GM12878 (cell line): ENCODE measurements around the gene ATXN3. TPM values are rescaled to one million over a fixed set of nuclear protein-coding genes. Genes with fewer than 3 reads are reported as not detected.

Experiments used
- ATAC-seq: fragments of 200-7000 bp; cut with Tn5 transposase; 3 replicates; pipeline ENCODE4 v1.9.1; 2020; ENCODE audit warnings: mild to moderate bottlenecking, moderate library complexity
- BruUV-seq: library from RNA; stranded (reverse); fragments of 400-500 nt; replicated peaks from 2 replicates; lab custom pipeline; 2021; lab: Mats Ljungman, UMichigan
- CTCF ChIA-PET: fragments of 300-600 bp; sonication (Branson Sonifier 250); formaldehyde crosslinking; extraction: SDS; loops from one replicate; lab custom pipeline; 2021; ENCODE audit warnings: inconsistent platforms; lab: Yijun Ruan, JAX
- POLR2A ChIA-PET: fragments of 350-600 bp; formaldehyde crosslinking; extraction: SDS; loops from one replicate; lab custom pipeline; 2021; ENCODE audit warnings: inconsistent platforms; lab: Charles Lee
- RAD21 ChIA-PET: fragments of 300-600 bp; sonication (Branson Sonifier 250); formaldehyde crosslinking; loops from one replicate; lab custom pipeline; 2023; ENCODE audit warnings: antibody characterized with exemption; ENCODE audit not compliant: unreplicated experiment; lab: Charles Lee
- SMC1A ChIA-PET: fragments of 300-600 bp; sonication (Branson Sonifier 250); formaldehyde crosslinking; loops from one replicate; lab custom pipeline; 2023; ENCODE audit not compliant: unreplicated experiment, uncharacterized antibody; lab: Charles Lee
- DNase-seq: peaks from one replicate; pipeline ENCODE4 v3.0.0-alpha.2; 2011; ENCODE audit warnings: low read depth, low spot score
- FAIRE-seq: peaks from 3 replicates; lab custom pipeline; 2011; peaks lifted over from hg19 to GRCh38; lab: Jason Lieb, UNC
- H2AFZ ChIP-seq: 2 replicates; pipeline ENCODE4 v1.6.0; 2011; ENCODE audit warnings: low read depth, low read length, control low read depth; ENCODE audit not compliant: control insufficient read depth
- H3K27ac ChIP-seq: 2 replicates; pipeline ENCODE4 v1.5.1; 2011; ENCODE audit warnings: control low read depth; ENCODE audit not compliant: control insufficient read depth, insufficient read depth
- H3K27me3 ChIP-seq, 2 experiments: replicated peaks in 1 of 2; 2 replicates each; pipeline versions ENCODE4 v1.6.0 to v1.6.1; 2011; ENCODE audit warnings: low read length in 1 of 2; ENCODE audit not compliant: control insufficient read depth in 2 of 2, insufficient read depth in 2 of 2
- H3K36me3 ChIP-seq, 2 experiments: 2 replicates each; pipeline ENCODE4 v1.5.1; 2011; ENCODE audit warnings: low read length in 1 of 2; ENCODE audit not compliant: control insufficient read depth in 2 of 2, insufficient read depth in 2 of 2
- H3K4me1 ChIP-seq: 2 replicates; pipeline ENCODE4 v1.6.1; 2011; ENCODE audit warnings: mild to moderate bottlenecking, low read length, moderate library complexity, mixed read lengths; ENCODE audit not compliant: control insufficient read depth, insufficient read depth
- H3K4me2 ChIP-seq: 2 replicates; pipeline ENCODE4 v1.6.0; 2011; ENCODE audit warnings: control low read depth; ENCODE audit not compliant: control insufficient read depth, insufficient read depth
- H3K4me3 ChIP-seq: fragments of 200-600 bp; sonication (generic); 2 replicates; pipeline ENCODE4 v1.5.1; 2016
- H3K79me2 ChIP-seq: 2 replicates; pipeline ENCODE4 v1.6.0; 2011; ENCODE audit warnings: low read length; ENCODE audit not compliant: control insufficient read depth, insufficient read depth
- H3K9ac ChIP-seq: 2 replicates; pipeline ENCODE4 v1.8.0; 2011; ENCODE audit warnings: low read length, control low read depth, mixed read lengths; ENCODE audit not compliant: control insufficient read depth, insufficient read depth
- H3K9me3 ChIP-seq: replicated peaks from 3 replicates; pipeline ENCODE4 v1.5.1; 2011; ENCODE audit warnings: mild to moderate bottlenecking, low read length; ENCODE audit not compliant: control insufficient read depth, insufficient read depth
- H4K20me1 ChIP-seq: 2 replicates; pipeline ENCODE4 v1.6.0; 2011; ENCODE audit not compliant: control insufficient read depth, insufficient read depth
- ASH2L ChIP-seq: fragments of 300-600, 200-600 bp; sonication (generic); IDR thresholded peaks from 2 replicates; pipeline ENCODE4 v1.6.1; 2017; ENCODE audit warnings: low read depth, mild to moderate bottlenecking, borderline replicate concordance
- ATF2 ChIP-seq: IDR thresholded peaks from 2 replicates; pipeline ENCODE4 v1.6.1; 2012; ENCODE audit warnings: low read length, inconsistent platforms
- CBFB ChIP-seq: IDR thresholded peaks from 2 replicates; pipeline ENCODE4 v1.6.1; 2016; ENCODE audit warnings: antibody characterized with exemption, low read depth
- CBX3 ChIP-seq: fragments of 200-600 bp; sonication (generic); IDR thresholded peaks from 2 replicates; pipeline ENCODE4 v1.6.1; 2016; ENCODE audit warnings: low read depth, borderline replicate concordance
- CBX5 ChIP-seq: sonication (generic); IDR thresholded peaks from 2 replicates; pipeline ENCODE4 v1.6.1; 2016; ENCODE audit warnings: low read depth, moderate library complexity, mild to moderate bottlenecking, inconsistent platforms
- CHD4 ChIP-seq: fragments of 200-600 bp; sonication (generic); IDR thresholded peaks from 2 replicates; pipeline ENCODE4 v1.6.1; 2016; ENCODE audit warnings: mild to moderate bottlenecking
- CREB1 ChIP-seq: IDR thresholded peaks from 2 replicates; pipeline ENCODE4 v1.6.1; 2012; ENCODE audit warnings: low read depth, mild to moderate bottlenecking, inconsistent platforms
- ESRRA ChIP-seq: IDR thresholded peaks from 2 replicates; pipeline ENCODE4 v1.6.1; 2012; ENCODE audit warnings: mild to moderate bottlenecking, low read length, improper control_type of control experiment
- GABPA ChIP-seq: IDR thresholded peaks from 2 replicates; pipeline ENCODE4 v1.6.1; 2014; ENCODE audit warnings: antibody characterized with exemption, low read depth, mild to moderate bottlenecking, inconsistent platforms
- JUND ChIP-seq: IDR thresholded peaks from 2 replicates; pipeline ENCODE4 v1.6.1; 2012; ENCODE audit warnings: low read depth, mild to moderate bottlenecking, low read length, improper control_type of control experiment, moderate library complexity
- NR2C2 ChIP-seq: IDR thresholded peaks from 2 replicates; pipeline ENCODE4 v1.6.1; 2011; ENCODE audit warnings: borderline replicate concordance, low read depth; ENCODE audit not compliant: control insufficient read depth, insufficient read length
- NR2F1 ChIP-seq: fragments of 450-650 bp; conservative IDR thresholded peaks from 2 replicates; pipeline ENCODE4 v1.6.1; 2017; ENCODE audit warnings: mild to moderate bottlenecking
- POLR2AphosphoS2 ChIP-seq: IDR thresholded peaks from 2 replicates; pipeline ENCODE4 v1.6.1; 2011; ENCODE audit warnings: low read depth, mild to moderate bottlenecking, low read length, improper control_type of control experiment, moderate library complexity
- RAD51 ChIP-seq: fragments of 450-650 bp; IDR thresholded peaks from 2 replicates; pipeline ENCODE4 v1.6.1; 2016; ENCODE audit warnings: moderate library complexity, mild to moderate bottlenecking, inconsistent platforms
- RUNX3 ChIP-seq: IDR thresholded peaks from 2 replicates; pipeline ENCODE4 v1.6.1; 2012; ENCODE audit warnings: low read length, inconsistent platforms
- YY1 ChIP-seq: IDR thresholded peaks from 2 replicates; pipeline ENCODE4 v1.6.1; 2011; ENCODE audit warnings: low read depth, mild to moderate bottlenecking, low read length
- ZNF384 ChIP-seq: IDR thresholded peaks from 2 replicates; pipeline ENCODE4 v1.6.1; 2012; ENCODE audit warnings: low read depth, mild to moderate bottlenecking, low read length, improper control_type of control experiment, borderline replicate concordance
- ZNF622 ChIP-seq: fragments of 450-650 bp; IDR thresholded peaks from 2 replicates; pipeline ENCODE4 v1.6.1; 2017; ENCODE audit warnings: mild to moderate bottlenecking, inconsistent platforms
- WGBS: methylation state at CpG from one replicate; pipeline ENCODE4 v1.1.6; 2016; ENCODE audit warnings: low lambda C conversion rate; ENCODE audit not compliant: insufficient replicate concordance, insufficient coverage; ENCODE audit errors: missing lambda C conversion rate; 5-methylcytosine and 5-hydroxymethylcytosine counted together
- in situ Hi-C: fragments of 300-500 bp; cut with MboI; formaldehyde crosslinking; loops from 9 replicates; pipeline ENCODE4 v1.14.3; 2018; ENCODE audit warnings: mixed read lengths
- intact Hi-C: fragments of 100-400 bp; cut with micrococcal nuclease; formaldehyde crosslinking; loops from one replicate; pipeline ENCODE4 v1.14.2; 2022; ENCODE audit not compliant: unreplicated experiment
- polyA plus RNA-seq, 11 experiments: library from polyadenylated mRNA; depleted of rRNA in 4 of 11; unstranded in 6 of 11; stranded (reverse) in 5 of 11; fragments of >200 nt; fragmentation: Nextera tagmentation in 4 of 11; fragmentation: Illumina TruSeq in 1 of 11; extraction: Ambion mirVana in 4 of 11; extraction: Trizol in 1 of 11; gene quantifications; 1 replicate in 1 of 11; 2 replicates in 10 of 11; pipeline versions ENCODE4 v1.2.1 to v1.2.3, GENCODE V29; 2011 to 2016; ENCODE audit warnings: inconsistent platforms in 2 of 11, missing spikeins in 2 of 11, low read depth in 1 of 11
- total RNA-seq, 4 experiments: library from RNA; depleted of rRNA in 3 of 4; stranded (reverse); fragments of >200 nt in 3 of 4; fragmentation: Illumina TruSeq in 1 of 4; extraction: Trizol in 1 of 4; gene quantifications; 2 replicates each; pipeline versions ENCODE4 v1.2.1 to v1.2.3, GENCODE V29; 2013 to 2021

ATXN3 gene
- total and polyA plus RNA-seq, 10 of the 15 experiments (the other 5 are each of a cell fraction or from before 2014, with no cell fraction given) = 15.1 to 27.3 (median 19.2) TPM

GRCh38 chr14:92026548-92027190 is 79.7 kb downstream of the ATXN3 start:
- ChIA-PET RAD21 (no interaction called here), CTCF (no interaction called here), SMC1A (no interaction called here)
- DNase-seq (no peak), ATAC-seq (no peak)
- no peak overlapping the region for H3K9ac ChIP-seq
- 62% methylated on average over 19 of the region's 21 CpGs for WGBS
- H3K9me3 ChIP-seq = no peaks in the 10 kb centered on the region
- H3K27ac ChIP-seq = no peak overlapping the region
- intact Hi-C loops = no loop called here
- no peaks in the 10 kb centered on the region for H3K27me3 ChIP-seq
- H3K36me3 ChIP-seq = peaks cover 0 to 5% of the 10 kb centered on the region in 2 experiments; a peak in 2 of 4 replicates
- in situ Hi-C loops = no loop called here
- no peaks in the 10 kb centered on the region for H4K20me1 ChIP-seq
- no peak overlapping the region for H2AFZ ChIP-seq
- H3K4me3 ChIP-seq = no peak overlapping the region
- BruUV-seq = no TSS peak
- TF ChIP-seq CBX3 = no peak
- TF ChIP-seq, all 136 proteins: peak for 0
- Histone ChIP-seq H3K4me1 (no peaks in the 10 kb centered on the region), H3K4me2 (no peak overlapping the region), H3K79me2 (no peaks in the 10 kb centered on the region)
- POLR2A ChIA-PET = no interaction called here
- no peak for FAIRE-seq

- Histone ChIP-seq H3K79me2 (no peaks in the 10 kb centered on the region), H3K9me3 (no peaks in the 10 kb centered on the region), H3K4me1 (no peaks in the 10 kb centered on the region), H3K9ac (no peak overlapping the region), H3K4me3 (no peak overlapping the region), H3K4me2 (no peak overlapping the region), H3K27me3 (no peaks in the 10 kb centered on the region), H3K27ac (no peak overlapping the region), H4K20me1 (no peaks in the 10 kb centered on the region), H3K36me3 (peaks cover 2 to 5% of the 10 kb centered on the region in 2 experiments), H2AFZ (no peak overlapping the region)
- no peak for TF ChIP-seq ESRRA
- no peak for TF ChIP-seq YY1
- TF ChIP-seq CBX5 = no peak
- no peak for TF ChIP-seq CREB1
- no peak for TF ChIP-seq JUND
- TF ChIP-seq NR2F1 = no peak
- TF ChIP-seq CHD4 = no peak
- no peak for TF ChIP-seq RUNX3
- TF ChIP-seq ZNF622 = no peak
- no peak for TF ChIP-seq ASH2L
- no peak for TF ChIP-seq ATF2
- TF ChIP-seq RAD51 = no peak
- no peak for TF ChIP-seq NR2C2
- no peak for TF ChIP-seq POLR2AphosphoS2
- no peak for TF ChIP-seq ZNF384
- TF ChIP-seq CBFB = no peak
- TF ChIP-seq GABPA = no peak
- no peak for DNase-seq
- ChIA-PET SMC1A (no interaction called here), POLR2A (no interaction called here), RAD21 (no interaction called here), CTCF (no interaction called here)
- WGBS = 96% methylated on average over 1 of the region's 1 CpG
- in situ Hi-C loops = no loop called here
- no peak for ATAC-seq
- intact Hi-C loops = no loop called here
- BruUV-seq = no TSS peak
- no peak for FAIRE-seq
These were observed 84.3 kb downstream of the ATXN3 start for GRCh38 chr14:92022036-92022435.
